D341Med (cell line): ENCODE measurements around the gene HEMGN.
A peak's percentile ranks its signal among the peaks of the same experiment; 100 is the strongest.
"Not testable (repeated sequence)": the region's sequence is repeated elsewhere in the genome, so short reads cannot be mapped to it uniquely, and the experiment has no call there.

Experiments used
- DNase-seq: peaks from one replicate; pipeline ENCODE4 v3.0.0; 2012; ENCODE audit warnings: low spot score

Gene HEMGN

GRCh38 chr9:97963232-97963631 is 25.3 kb upstream of the HEMGN start:
- DNase-seq: no peak

GRCh38 chr9:97962575-97962974 is 24.6 kb upstream of the HEMGN start:
- DNase-seq: no peak

GRCh38 chr9:97962136-97962535 is 24.2 kb upstream of the HEMGN start:
- no peak for DNase-seq

- DNase-seq: no peak
Observed at GRCh38 chr9:97961361-97961760, 23.4 kb upstream of the HEMGN start.

- not testable (repeated sequence) for DNase-seq
Observed at GRCh38 chr9:97960678-97961328, 22.8 kb upstream of the HEMGN start.

GRCh38 chr9:97959585-97959984 is 21.6 kb upstream of the HEMGN start:
- no peak for DNase-seq

GRCh38 chr9:97958812-97959511 is 21.0 kb upstream of the HEMGN start:
- no peak for DNase-seq

GRCh38 chr9:97956331-97956730 is 18.4 kb upstream of the HEMGN start:
- DNase-seq: no peak

- peak; percentile 72 for DNase-seq
Observed at GRCh38 chr9:97954550-97954989, 16.6 kb upstream of the HEMGN start.

GRCh38 chr9:97950873-97951272 is 12.9 kb upstream of the HEMGN start:
- DNase-seq: not testable (repeated sequence)

GRCh38 chr9:97947094-97947493 is 9.1 kb upstream of the HEMGN start:
- not testable (repeated sequence) for DNase-seq

GRCh38 chr9:97945470-97945869 is 7.5 kb upstream of the HEMGN start:
- not testable (repeated sequence) for DNase-seq

- DNase-seq: no peak
Observed at GRCh38 chr9:97944612-97945011, 6.6 kb upstream of the HEMGN start.

- DNase-seq: no peak
Observed at GRCh38 chr9:97943308-97943855, 5.4 kb upstream of the HEMGN start.

GRCh38 chr9:97941323-97941722 is 3.4 kb upstream of the HEMGN start:
- DNase-seq: no peak

GRCh38 chr9:97940741-97941140 is 2.8 kb upstream of the HEMGN start:
- DNase-seq: no peak

- no peak for DNase-seq
Observed at GRCh38 chr9:97940233-97940632, 2.3 kb upstream of the HEMGN start.

GRCh38 chr9:97936998-97937397 is 974 bp downstream of the HEMGN start:
- no peak for DNase-seq

- DNase-seq: no peak
Observed at GRCh38 chr9:97935276-97935675, 2.7 kb downstream of the HEMGN start.

- DNase-seq: no peak
Observed at GRCh38 chr9:97934321-97935115, 3.5 kb downstream of the HEMGN start.

GRCh38 chr9:97933297-97933998 is 4.5 kb downstream of the HEMGN start:
- no peak for DNase-seq

GRCh38 chr9:97930972-97931371 is 7.0 kb downstream of the HEMGN start:
- DNase-seq: no peak
